Suprapubic skin (tissue), 3 donors: ENCODE results near the gene CTRL.

Experiments
- POLR2AphosphoS5 ChIP-seq, 3 donors: sonication (generic); formaldehyde crosslinking; IDR thresholded peaks; one replicate each; pipeline ENCODE4 v1.6.1; 2017; ENCODE audit warnings: antibody characterized with exemption in 3 of 3
- TF ChIP-seq, protein P1 (sequence below), 2 donors: fragments of 200-600 bp in 1 of 2; fragments of 450-650 bp in 1 of 2; sonication (generic) in 1 of 2; IDR thresholded peaks; one replicate each; pipeline ENCODE4 v1.5.1; 2016 to 2019; ENCODE audit warnings: antibody characterized with exemption in 2 of 2, mild to moderate bottlenecking in 1 of 2, moderate library complexity in 1 of 2

DNA sequence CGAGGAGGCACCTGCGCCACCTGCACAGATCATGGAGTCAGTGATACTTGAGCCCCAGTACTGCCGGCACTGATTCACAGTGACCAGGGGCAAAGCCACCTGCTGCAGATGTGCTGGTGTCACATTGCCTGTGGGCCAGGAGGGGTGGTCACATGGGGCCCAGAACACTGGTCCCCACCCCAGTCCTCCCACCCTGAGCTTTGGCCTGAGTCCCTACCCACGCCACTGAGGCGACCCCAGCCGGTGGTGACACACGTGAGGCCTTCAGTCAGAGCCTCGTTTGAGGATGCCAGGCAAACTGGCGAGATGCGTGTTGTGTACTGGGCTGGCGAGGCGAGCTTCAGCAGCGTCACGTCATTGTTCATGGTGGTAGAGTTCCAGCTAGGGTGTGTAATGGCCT, 1.5 kb downstream of the CTRL start:
- TF ChIP-seq POLR2AphosphoS5 (IDR thresholded peaks at IDR 0.05) = no peak
- TF ChIP-seq, protein P1, sequence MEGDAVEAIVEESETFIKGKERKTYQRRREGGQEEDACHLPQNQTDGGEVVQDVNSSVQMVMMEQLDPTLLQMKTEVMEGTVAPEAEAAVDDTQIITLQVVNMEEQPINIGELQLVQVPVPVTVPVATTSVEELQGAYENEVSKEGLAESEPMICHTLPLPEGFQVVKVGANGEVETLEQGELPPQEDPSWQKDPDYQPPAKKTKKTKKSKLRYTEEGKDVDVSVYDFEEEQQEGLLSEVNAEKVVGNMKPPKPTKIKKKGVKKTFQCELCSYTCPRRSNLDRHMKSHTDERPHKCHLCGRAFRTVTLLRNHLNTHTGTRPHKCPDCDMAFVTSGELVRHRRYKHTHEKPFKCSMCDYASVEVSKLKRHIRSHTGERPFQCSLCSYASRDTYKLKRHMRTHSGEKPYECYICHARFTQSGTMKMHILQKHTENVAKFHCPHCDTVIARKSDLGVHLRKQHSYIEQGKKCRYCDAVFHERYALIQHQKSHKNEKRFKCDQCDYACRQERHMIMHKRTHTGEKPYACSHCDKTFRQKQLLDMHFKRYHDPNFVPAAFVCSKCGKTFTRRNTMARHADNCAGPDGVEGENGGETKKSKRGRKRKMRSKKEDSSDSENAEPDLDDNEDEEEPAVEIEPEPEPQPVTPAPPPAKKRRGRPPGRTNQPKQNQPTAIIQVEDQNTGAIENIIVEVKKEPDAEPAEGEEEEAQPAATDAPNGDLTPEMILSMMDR (IDR thresholded peaks at IDR 0.05) = no peak
